GOT3 (cell line): ENCODE measurements around the gene USP36.
"Not testable (repeated sequence)": the region's sequence is repeated elsewhere in the genome, so short reads cannot be mapped to it uniquely, and the experiment has no call there.

ENCODE experiments used
- DNase-seq: peaks from one replicate; lab custom pipeline; 2025; ENCODE audit warnings: mixed read lengths; lab: John Stamatoyannopoulos, UW

USP36 gene

DNA sequence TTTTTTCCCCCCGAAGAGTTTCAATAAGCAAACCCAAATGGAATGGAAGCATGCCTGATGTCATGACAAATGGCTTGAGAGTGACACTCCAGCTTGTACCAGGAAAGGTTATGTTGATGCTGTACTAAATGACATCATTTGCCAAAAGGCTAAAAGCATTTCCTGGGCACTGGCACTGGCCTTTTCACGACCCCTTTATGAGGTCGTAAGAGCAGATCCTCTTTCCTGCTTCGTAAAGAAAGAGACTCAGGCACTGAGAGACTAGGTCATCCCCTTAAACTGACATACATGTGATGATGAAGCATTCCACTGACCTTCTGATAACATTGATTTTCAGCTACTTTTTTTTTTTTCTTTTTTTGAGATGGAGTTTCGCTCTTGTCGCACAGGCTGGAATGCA lies 31.9 kb upstream of the USP36 start:
- no peak for DNase-seq

- no peak for DNase-seq
Observed at GRCh38 chr17:78870621-78871020, 30.0 kb upstream of the USP36 start.

DNA sequence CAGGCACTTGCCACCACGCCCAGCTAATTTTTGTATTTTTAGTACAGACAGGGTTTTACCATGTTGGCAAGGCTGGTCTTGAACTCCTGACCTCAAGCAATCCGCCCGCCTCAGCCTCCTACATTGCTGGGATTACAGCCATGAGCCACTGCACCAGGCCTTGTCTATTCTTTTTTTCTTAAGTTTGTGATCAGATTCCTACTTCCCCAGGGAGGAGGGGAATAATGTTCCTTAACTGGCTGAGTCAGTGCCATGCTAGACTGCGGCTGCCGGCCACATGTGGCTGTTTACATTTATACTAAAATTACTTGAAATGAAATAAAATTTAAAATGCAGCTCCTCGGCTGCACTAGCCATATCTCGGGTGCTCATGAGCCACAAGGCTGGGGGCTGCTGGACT lies 27.8 kb upstream of the USP36 start:
- DNase-seq: no peak

- not testable (repeated sequence) for DNase-seq
Observed at GRCh38 chr17:78867046-78867445, 26.4 kb upstream of the USP36 start.

DNA sequence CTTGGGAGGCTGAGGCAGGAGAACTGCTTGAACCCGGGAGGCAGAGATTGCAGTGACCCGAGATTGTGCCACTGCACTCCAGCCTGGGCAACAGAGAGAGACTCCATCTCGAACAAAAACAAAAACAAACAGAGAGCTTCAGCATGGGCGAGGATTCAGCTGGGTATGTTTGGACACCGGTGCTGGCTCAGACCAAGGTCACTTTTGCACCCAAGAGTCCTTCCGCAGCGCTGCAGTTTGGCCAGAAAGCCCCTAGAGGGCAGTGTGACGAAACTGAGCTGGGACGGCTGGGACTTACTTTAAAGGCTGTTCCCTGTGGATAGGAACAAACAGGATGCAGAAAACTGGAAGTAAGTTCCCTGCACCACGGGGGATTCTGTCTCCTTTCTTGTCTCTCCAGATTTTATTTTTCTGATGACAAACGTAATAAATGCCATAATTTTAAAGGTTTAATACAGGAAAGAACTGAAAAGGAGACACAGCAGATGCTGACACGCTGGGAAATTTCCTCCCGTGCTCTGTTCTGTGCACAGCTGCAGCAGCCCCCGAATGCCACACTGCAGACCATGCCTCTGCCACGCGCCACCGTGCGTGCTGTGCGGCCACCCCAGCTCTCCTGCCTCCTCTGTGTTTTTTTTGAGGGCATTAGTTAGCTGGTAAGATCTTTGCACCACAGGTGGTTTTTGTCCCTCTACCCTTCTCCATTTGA lies 25.2 kb upstream of the USP36 start:
- peak; percentile 20 for DNase-seq

- no peak for DNase-seq
Observed at GRCh38 chr17:78864117-78864516, 23.5 kb upstream of the USP36 start.

GRCh38 chr17:78862073-78863023 lies 21.7 kb upstream of the USP36 start:
- peak; percentile 83 for DNase-seq

GRCh38 chr17:78861229-78861628 lies 20.6 kb upstream of the USP36 start:
- no peak for DNase-seq

- no peak for DNase-seq
Observed at GRCh38 chr17:78859051-78859450, 18.4 kb upstream of the USP36 start.

GRCh38 chr17:78857266-78857665 lies 16.7 kb upstream of the USP36 start:
- DNase-seq: no peak

- DNase-seq: no peak
Observed at GRCh38 chr17:78855561-78856165, 15.0 kb upstream of the USP36 start.

DNA sequence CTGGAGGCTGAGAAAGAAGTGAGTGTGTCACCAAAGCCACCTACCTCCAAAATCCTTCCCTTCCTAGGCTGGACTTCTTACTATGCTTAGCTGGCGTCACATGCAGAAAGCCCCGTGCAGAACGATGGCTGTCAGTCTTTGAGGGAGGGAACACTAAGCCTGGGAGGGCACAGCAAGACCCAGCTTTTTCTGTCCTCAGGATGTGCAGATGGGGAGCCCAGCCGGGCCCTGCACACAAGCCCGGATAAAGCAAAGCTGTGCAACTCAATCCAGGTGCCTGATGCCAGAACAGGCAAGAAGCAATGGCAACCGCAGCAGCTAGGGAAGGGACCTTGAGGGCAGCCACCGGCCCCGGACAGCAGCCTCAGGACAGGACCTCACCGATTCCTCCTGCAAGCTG lies 13.9 kb upstream of the USP36 start:
- no peak for DNase-seq

DNA sequence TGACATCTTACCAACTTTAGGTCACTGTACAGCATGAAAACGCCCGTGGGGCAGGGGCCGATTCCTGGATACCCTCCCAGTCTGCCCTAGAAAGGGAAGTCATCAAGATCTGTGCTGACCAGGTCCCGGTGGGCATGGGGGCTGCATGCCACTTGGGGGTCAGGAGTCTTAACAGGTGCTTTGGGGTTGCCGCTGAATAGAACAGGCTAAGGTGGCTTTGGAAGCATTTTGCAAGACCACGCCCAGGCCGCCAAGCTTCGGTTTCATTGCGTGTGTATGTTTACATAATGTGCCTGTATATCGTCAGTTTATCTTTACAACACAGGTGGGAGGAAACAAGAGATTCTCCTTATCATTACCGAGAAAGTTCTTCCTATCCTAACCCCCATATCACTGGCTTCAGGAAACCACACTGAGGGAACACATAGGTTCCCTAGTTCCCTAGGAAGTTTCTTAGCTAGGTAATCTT lies 13.3 kb upstream of the USP36 start:
- DNase-seq: no peak

- no peak for DNase-seq
Observed at GRCh38 chr17:78852709-78853121, 12.1 kb upstream of the USP36 start.

DNA sequence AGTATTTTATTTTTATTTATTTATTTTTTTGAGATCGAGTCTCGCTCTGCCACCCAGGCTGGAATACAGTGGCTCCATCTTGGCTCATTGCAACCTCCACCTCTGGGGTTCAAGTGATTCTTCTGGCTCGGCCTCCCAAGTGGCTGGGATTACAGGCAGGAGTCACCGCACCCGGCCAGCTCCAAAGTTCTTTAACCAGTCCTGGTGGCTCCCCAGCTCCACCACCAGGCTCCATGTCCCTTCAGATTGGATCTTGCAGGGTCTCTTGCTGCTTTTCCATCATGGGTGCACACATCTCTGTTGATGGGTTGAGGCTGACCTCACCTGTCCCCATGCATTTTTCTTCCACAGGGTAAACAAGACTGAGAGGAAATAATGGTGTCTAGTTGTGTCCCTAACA lies 8.4 kb upstream of the USP36 start:
- no peak for DNase-seq

GRCh38 chr17:78847052-78847451 lies 6.4 kb upstream of the USP36 start:
- no peak for DNase-seq

- no peak for DNase-seq
Observed at GRCh38 chr17:78844301-78845005, 3.8 kb upstream of the USP36 start.

- no peak for DNase-seq
Observed at GRCh38 chr17:78842881-78843565, 2.4 kb upstream of the USP36 start.

DNA sequence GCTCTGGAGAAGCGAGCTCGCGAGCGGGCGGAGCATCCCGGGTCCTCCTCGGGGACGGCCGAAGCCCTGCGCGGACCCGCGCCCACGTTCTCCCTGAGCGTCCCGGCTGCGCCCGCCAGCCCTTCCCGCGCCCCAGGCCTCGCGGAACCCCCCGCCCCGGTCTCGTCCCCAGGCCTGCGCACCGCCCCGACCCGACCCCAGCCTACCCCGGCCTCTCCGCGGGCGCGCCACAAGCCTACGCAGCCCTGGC lies 159 bp downstream of the USP36 start:
- DNase-seq: no peak

GRCh38 chr17:78839762-78840529 lies 668 bp downstream of the USP36 start:
- no peak for DNase-seq

DNA sequence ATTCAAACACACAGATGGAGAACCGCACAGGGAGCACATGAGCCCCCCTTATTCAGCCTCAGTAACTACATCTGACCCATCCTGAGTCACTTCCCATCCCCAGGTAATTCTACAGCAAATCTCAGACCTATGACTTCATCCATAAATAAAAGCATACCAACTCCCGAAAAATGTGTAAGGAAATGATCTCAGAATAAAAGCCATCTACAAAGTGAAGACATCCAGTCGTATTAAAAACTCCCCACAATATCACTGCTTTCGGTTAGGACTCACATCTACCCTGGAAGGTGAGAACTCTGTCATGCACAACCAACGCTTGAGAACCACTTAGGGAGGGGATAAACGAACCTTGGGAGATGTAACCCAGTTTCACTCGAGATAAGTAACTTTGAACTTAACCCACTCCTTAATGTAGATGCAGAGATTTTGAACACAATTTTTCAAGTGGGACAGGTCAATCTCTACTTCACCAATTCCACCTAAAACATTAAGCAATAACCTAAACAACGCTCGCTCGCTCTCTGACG lies 1.3 kb downstream of the USP36 start:
- DNase-seq: no peak
